K562 (cell line): Measurements from ENCODE around the gene PIP5K1B. TPM values are rescaled to one million over a fixed set of nuclear protein-coding genes. Genes with fewer than 3 reads are reported as not detected.
A peak's percentile ranks its signal among the peaks of the same experiment; 100 is the strongest.

Experiments used
- BHLHE40 ChIP-seq: IDR thresholded peaks from 2 replicates; pipeline ENCODE4 v1.6.1; 2011; ENCODE audit warnings: low read length, improper control_type of control experiment
- BRD4 ChIP-seq: fragments of 200-600 bp; sonication (generic); IDR thresholded peaks from 2 replicates; pipeline ENCODE4 v1.6.1; 2017; ENCODE audit warnings: inconsistent platforms
- CBFA2T3 ChIP-seq: fragments of 450-650 bp; IDR thresholded peaks from 2 replicates; pipeline ENCODE4 v1.6.1; 2017
- DDX20 ChIP-seq: fragments of 450-650 bp; IDR thresholded peaks from 2 replicates; pipeline ENCODE4 v1.6.1; 2016; ENCODE audit warnings: missing genetic modification characterization, low read depth, mild to moderate bottlenecking, missing compliant biosample characterization, moderate library complexity
- DNMT1 ChIP-seq: fragments of 450-650 bp; IDR thresholded peaks from 2 replicates; pipeline ENCODE4 v1.6.1; 2016; ENCODE audit warnings: antibody characterized with exemption, mild to moderate bottlenecking
- EP300 ChIP-seq: IDR thresholded peaks from 2 replicates; pipeline ENCODE4 v1.6.1; 2012; ENCODE audit warnings: low read length, improper control_type of control experiment
- FOXJ2 ChIP-seq: fragments of 200-800 bp; sonication (Bioruptor generic); IDR thresholded peaks from 2 replicates; pipeline ENCODE4 v1.6.1; 2016; ENCODE audit warnings: missing genetic modification characterization, missing compliant biosample characterization
- FOXK2 ChIP-seq, 2 experiments: fragments of 450-650 bp; IDR thresholded peaks in 1 of 2; conservative IDR thresholded peaks in 1 of 2; 2 replicates each; pipeline ENCODE4 v1.6.1; 2016; ENCODE audit warnings: low read depth in 2 of 2, mild to moderate bottlenecking in 1 of 2
- GATA2 ChIP-seq: sonication (generic); formaldehyde crosslinking; IDR thresholded peaks from 2 replicates; pipeline ENCODE4 v1.4.0; 2020; ENCODE audit warnings: mild to moderate bottlenecking, missing genetic modification reagents
- HDAC3 ChIP-seq: fragments of 450-650 bp; IDR thresholded peaks from 2 replicates; pipeline ENCODE4 v1.6.1; 2018; ENCODE audit warnings: borderline replicate concordance, mild to moderate bottlenecking, moderate library complexity; ENCODE audit not compliant: partially characterized antibody
- KDM1A ChIP-seq, 2 experiments: fragments of 450-650 bp; IDR thresholded peaks; 2 replicates each; pipeline ENCODE4 v1.6.1; 2016; ENCODE audit warnings: mild to moderate bottlenecking in 2 of 2
- KLF1 ChIP-seq: fragments of 450-650 bp; IDR thresholded peaks from 2 replicates; pipeline ENCODE4 v1.6.1; 2016; ENCODE audit warnings: missing genetic modification characterization, missing compliant biosample characterization
- MCM5 ChIP-seq: fragments of 450-650 bp; IDR thresholded peaks from 2 replicates; pipeline ENCODE4 v1.6.1; 2016; ENCODE audit warnings: low read depth
- MTA3 ChIP-seq: fragments of 450-650 bp; formaldehyde crosslinking; IDR thresholded peaks from 2 replicates; pipeline ENCODE4 v1.6.1; 2017; ENCODE audit warnings: mild to moderate bottlenecking, borderline replicate concordance
- NFE2L1 ChIP-seq: fragments of 450-650 bp; IDR thresholded peaks from 2 replicates; pipeline ENCODE4 v1.6.1; 2016; ENCODE audit warnings: missing genetic modification characterization, low read depth, mild to moderate bottlenecking, missing compliant biosample characterization, moderate library complexity, borderline replicate concordance
- PHF20 ChIP-seq: fragments of 450-650 bp; IDR thresholded peaks from 2 replicates; pipeline ENCODE4 v1.6.1; 2018; ENCODE audit not compliant: partially characterized antibody
- POLR2A ChIP-seq: fragments of 450-650 bp; conservative IDR thresholded peaks from 2 replicates; pipeline ENCODE4 v1.6.1; 2016
- PRMT5 ChIP-seq: sonication (generic); formaldehyde crosslinking; IDR thresholded peaks from 2 replicates; pipeline ENCODE4 v1.5.0; 2020; ENCODE audit warnings: missing genetic modification reagents
- PTBP1 ChIP-seq: fragments of 200-400 bp; formaldehyde crosslinking; IDR thresholded peaks from 2 replicates; pipeline ENCODE4 v1.6.1; 2017; ENCODE audit warnings: low read depth, low read length
- RBM22 ChIP-seq: fragments of 200-400 bp; formaldehyde crosslinking; IDR thresholded peaks from 2 replicates; pipeline ENCODE4 v1.6.1; 2018; ENCODE audit warnings: low read length, low read depth; ENCODE audit not compliant: poor library complexity, severe bottlenecking
- RBM25 ChIP-seq: fragments of 200-400 bp; formaldehyde crosslinking; IDR thresholded peaks from 2 replicates; pipeline ENCODE4 v1.6.1; 2018; ENCODE audit warnings: low read length, low read depth, moderate library complexity; ENCODE audit not compliant: severe bottlenecking
- RBM34 ChIP-seq: fragments of 200-400 bp; formaldehyde crosslinking; IDR thresholded peaks from 2 replicates; pipeline ENCODE4 v1.6.1; 2018; ENCODE audit warnings: low read length, borderline replicate concordance; ENCODE audit not compliant: insufficient read depth
- RCOR1 ChIP-seq, 2 experiments: IDR thresholded peaks; 2 replicates each; pipeline ENCODE4 v1.6.1; 2012; ENCODE audit warnings: low read depth in 2 of 2, low read length in 2 of 2, borderline replicate concordance in 1 of 2, improper control_type of control experiment in 1 of 2
- RUNX1 ChIP-seq: sonication (generic); IDR thresholded peaks from 2 replicates; pipeline ENCODE4 v1.6.1; 2016; ENCODE audit warnings: antibody characterized with exemption, low read depth
- SIN3A ChIP-seq, 2 experiments: fragments of 150-350 bp in 1 of 2; IDR thresholded peaks; 2 replicates each; pipeline ENCODE4 v1.6.1; 2011 to 2016; ENCODE audit warnings: borderline replicate concordance in 2 of 2, low read depth in 2 of 2, low read length in 2 of 2, mild to moderate bottlenecking in 2 of 2, moderate library complexity in 2 of 2; ENCODE audit not compliant: control insufficient read depth in 1 of 2
- SIX5 ChIP-seq, 2 experiments: IDR thresholded peaks; 2 replicates each; pipeline ENCODE4 v1.6.1; 2011; ENCODE audit warnings: low read length in 2 of 2, borderline replicate concordance in 1 of 2, low read depth in 1 of 2, mild to moderate bottlenecking in 1 of 2, moderate library complexity in 1 of 2; ENCODE audit not compliant: insufficient read depth in 1 of 2
- SP1 ChIP-seq: sonication (generic); formaldehyde crosslinking; IDR thresholded peaks from 2 replicates; pipeline ENCODE4 v1.8.1; 2022; ENCODE audit warnings: mild to moderate bottlenecking, missing genetic modification reagents
- TAF15 ChIP-seq: fragments of 200-400 bp; formaldehyde crosslinking; IDR thresholded peaks from 2 replicates; pipeline ENCODE4 v1.6.1; 2017; ENCODE audit warnings: mild to moderate bottlenecking, low read depth, low read length, moderate library complexity
- TOE1 ChIP-seq, 2 experiments: fragments of 450-650 bp in 1 of 2; sonication (generic) in 1 of 2; formaldehyde crosslinking in 1 of 2; IDR thresholded peaks; 2 replicates each; pipeline versions ENCODE4 v1.7.1 to v1.8.0; 2016 to 2022; ENCODE audit warnings: borderline replicate concordance in 2 of 2, mild to moderate bottlenecking in 2 of 2, antibody characterized with exemption in 1 of 2, inconsistent platforms in 1 of 2, low read depth in 1 of 2, missing genetic modification reagents in 1 of 2, moderate library complexity in 1 of 2
- ZNF263 ChIP-seq: sonication (generic); formaldehyde crosslinking; IDR thresholded peaks from 2 replicates; pipeline ENCODE4 v1.8.0; 2022; ENCODE audit warnings: mild to moderate bottlenecking, missing genetic modification reagents, borderline replicate concordance
- ZNF431 ChIP-seq: sonication (generic); formaldehyde crosslinking; IDR thresholded peaks from 2 replicates; pipeline ENCODE4 v1.8.0; 2022; ENCODE audit warnings: mild to moderate bottlenecking, missing genetic modification reagents
- ZNF584 ChIP-seq: fragments of 200-800 bp; sonication (Bioruptor generic); IDR thresholded peaks from 2 replicates; pipeline ENCODE4 v1.6.1; 2016; ENCODE audit warnings: low read depth, mild to moderate bottlenecking, missing genetic modification characterization, missing compliant biosample characterization
- ZNF785 ChIP-seq: fragments of 250-450 bp; sonication (Bioruptor Pico); IDR thresholded peaks from 2 replicates; pipeline ENCODE4 v1.4.0; 2020; ENCODE audit warnings: mild to moderate bottlenecking
- ZNF830 ChIP-seq: fragments of 250-450 bp; sonication (Bioruptor Pico); IDR thresholded peaks from 2 replicates; pipeline ENCODE4 v1.5.0; 2021; ENCODE audit warnings: mild to moderate bottlenecking
- polyA plus RNA-seq, 8 experiments: library from polyadenylated mRNA; depleted of rRNA in 4 of 8; stranded (reverse) in 5 of 8; unstranded in 3 of 8; fragments of >200 nt; fragmentation: Nextera tagmentation in 2 of 8; fragmentation: Illumina TruSeq in 1 of 8; extraction: Ambion mirVana in 2 of 8; extraction: Trizol in 1 of 8; gene quantifications; 2 replicates each; pipeline versions ENCODE4 v1.2.1 to v1.2.3, GENCODE V29; 2011 to 2014; ENCODE audit warnings: inconsistent platforms in 1 of 8, missing spikeins in 1 of 8
- total RNA-seq, 7 experiments: library from RNA; depleted of rRNA in 6 of 7; stranded (reverse); fragments of >200 nt in 6 of 7; fragmentation: Illumina TruSeq in 2 of 7; extraction: Trizol in 2 of 7; gene quantifications; 2 replicates each; pipeline versions ENCODE4 v1.2.1 to v1.2.3, GENCODE V29; 2011 to 2021; ENCODE audit warnings: low replicate concordance in 1 of 7

PIP5K1B gene
- total and polyA plus RNA-seq, 9 of the 15 experiments (the other 6 are each of a cell fraction or from before 2014, with no cell fraction given), result 3.1 to 12.9 (median 7.4) TPM

DNA sequence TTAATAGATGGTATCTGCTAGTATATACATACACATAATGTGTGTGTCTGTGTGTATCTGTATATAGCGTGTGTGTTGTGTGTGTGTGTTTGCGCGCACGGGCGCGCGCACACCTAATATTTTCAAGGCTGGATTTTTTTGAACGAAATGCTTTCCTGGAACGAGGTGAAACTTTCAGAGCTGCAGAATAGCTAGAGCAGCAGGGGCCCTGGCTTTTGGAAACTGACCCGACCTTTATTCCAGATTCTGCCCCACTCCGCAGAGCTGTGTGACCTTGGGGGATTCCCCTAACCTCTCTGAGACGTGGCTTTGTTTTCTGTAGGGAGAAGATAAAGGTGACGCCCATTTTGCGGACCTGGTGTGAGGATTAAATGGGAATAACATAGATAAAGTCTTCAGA is 331.3 kb downstream of the PIP5K1B start (continued):
- TF ChIP-seq TAF15 (no peak), SIX5 (IDR thresholded peaks at IDR 0.05; ENCODE audit: borderline replicate concordance in 1 of 2, insufficient read depth in 1 of 2, low read depth in 1 of 2, low read length in 2 of 2) (no peak), DNMT1 (no peak), PHF20 (no peak), GATA2 (CRISPR knock-in tag) (0 out of 2 replicates have a peak, but pooled peaks have one; percentile 19), HDAC3 (no peak), SP1 (CRISPR knock-in tag) (peak; percentile 51; the same call in 1 of the 2 replicates), BHLHE40 (no peak), ZNF584 (CRISPR knock-in tag) (no peak), KLF1 (tag) (no peak), POLR2A (no peak), FOXJ2 (no peak), ZNF431 (CRISPR knock-in tag) (no peak), BRD4 (no peak), RCOR1 (IDR thresholded peaks at IDR 0.05; ENCODE audit: borderline replicate concordance in 1 of 2, low read depth in 2 of 2, low read length in 2 of 2) (peak in 1 of 2 experiments; percentile 79; a peak in 1 of 4 replicates), PTBP1 (peak; percentile 71; the same call in 1 of the 2 replicates), FOXK2 (conservative IDR thresholded peaks at IDR 0.05 in 1 of 2, IDR thresholded peaks at IDR 0.05 in 1 of 2; ENCODE audit: low read depth in 2 of 2) (no peak), TOE1 (IDR thresholded peaks at IDR 0.05; ENCODE audit: borderline replicate concordance) (no peak), TOE1 (CRISPR knock-in tag; IDR thresholded peaks at IDR 0.05; ENCODE audit: borderline replicate concordance, low read depth) (no peak), CBFA2T3 (peak; percentile 26; the same call in 1 of the 2 replicates), SIN3A (IDR thresholded peaks at IDR 0.05; ENCODE audit: borderline replicate concordance in 2 of 2, control insufficient read depth in 1 of 2, low read depth in 2 of 2, low read length in 2 of 2) (no peak), EP300 (no peak), RBM22 (no peak), DDX20 (no peak), NFE2L1 (tag) (no peak), ZNF830 (CRISPR knock-in tag) (no peak), ZNF785 (CRISPR knock-in tag) (no peak), MCM5 (no peak), RBM25 (peak; percentile 88), RBM34 (no peak), KDM1A (IDR thresholded peaks at IDR 0.05) (peak; percentile 84 to 91), PRMT5 (CRISPR knock-in tag) (no peak), MTA3 (no peak), RUNX1 (no peak), ZNF263 (CRISPR knock-in tag) (no peak)
